ENCODE data around the gene MPEG1. TPM values are rescaled to one million over a fixed set of nuclear protein-coding genes. Genes with fewer than 3 reads are reported as not detected.

Gene MPEG1
- total and polyA plus RNA-seq, 4 donors: 3.2 to 27.2 (median 16.9) TPM

DNA sequence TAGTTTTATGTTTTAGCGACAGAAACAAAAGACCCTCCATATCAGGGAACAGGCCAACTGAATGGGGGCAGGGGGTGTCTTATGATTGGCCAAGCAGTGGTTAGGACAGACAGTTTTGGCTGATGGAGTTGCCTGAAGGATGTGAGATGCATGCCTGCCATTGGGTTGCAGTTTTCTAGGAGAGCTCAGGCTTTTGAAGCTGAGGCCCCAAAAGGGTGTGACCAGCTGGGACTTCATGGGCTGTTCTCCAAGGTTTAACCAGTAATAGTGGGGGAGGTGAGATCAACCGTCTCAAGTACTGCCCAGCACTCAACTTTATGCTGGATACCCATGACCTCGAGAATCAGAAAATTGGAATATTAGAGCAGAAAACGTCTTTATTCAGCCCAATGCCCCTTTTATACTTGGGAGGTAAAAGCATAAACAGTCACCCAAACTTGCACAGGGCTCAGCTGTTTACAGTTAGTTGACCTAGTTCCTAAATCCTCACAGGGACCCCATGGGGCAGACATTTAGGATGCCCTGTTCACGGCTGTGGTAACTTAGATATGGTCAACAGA lies 27.3 kb downstream of the MPEG1 start:
- H3K9ac ChIP-seq (ENCODE audit: low read depth in 1 of 2, low read length in 2 of 2): no peak overlapping the region
- peaks cover 18 to 76% (median 53%) of the 10 kb centered on the region in 4 donors for H3K4me1 ChIP-seq (ENCODE audit: control insufficient read depth in 4 of 4, insufficient read depth in 4 of 4, low read length in 3 of 4)
- no peak for DNase-seq (ENCODE audit: low spot score)
- peaks cover 6 to 24% (median 13%) of the 10 kb centered on the region in 4 donors for H3K36me3 ChIP-seq (ENCODE audit: control insufficient read depth in 4 of 4, insufficient read depth in 3 of 4, low read depth in 1 of 4, low read length in 3 of 4)
- no peak overlapping the region for H3K4me3 ChIP-seq (ENCODE audit: low read depth in 1 of 3, low read length in 3 of 3)
- no peaks in the 10 kb centered on the region for H3K27me3 ChIP-seq (ENCODE audit: control insufficient read depth in 4 of 4, insufficient read depth in 4 of 4, low read length in 3 of 4)
- no peaks in the 10 kb centered on the region for H3K9me3 ChIP-seq (ENCODE audit: control insufficient read depth in 4 of 4, low read length in 3 of 4)
- peak overlapping the region; percentile 28 to 42 for H3K27ac ChIP-seq (ENCODE audit: low read depth in 1 of 2, low read length in 2 of 2)
- TF ChIP-seq TAF1 (conservative IDR thresholded peaks at IDR 0.05) (no peak), EGR1 (IDR thresholded peaks at IDR 0.05; ENCODE audit: low read depth in 2 of 2) (no peak), NR2F2 (IDR thresholded peaks at IDR 0.05) (no peak), JUND (IDR thresholded peaks at IDR 0.05) (no peak), REST (IDR thresholded peaks at IDR 0.05) (no peak), GABPA (IDR thresholded peaks at IDR 0.05 in 1 of 2, conservative IDR thresholded peaks at IDR 0.05 in 1 of 2) (no peak), HNF4A (conservative IDR thresholded peaks at IDR 0.05) (no peak), HNF4G (IDR thresholded peaks at IDR 0.05) (no peak), FOXA2 (IDR thresholded peaks at IDR 0.05) (no peak), RAD21 (IDR thresholded peaks at IDR 0.05) (no peak), FOXA1 (IDR thresholded peaks at IDR 0.05) (no peak), SP1 (IDR thresholded peaks at IDR 0.05) (no peak), YY1 (IDR thresholded peaks at IDR 0.05) (no peak)
- TF ChIP-seq, protein P1, sequence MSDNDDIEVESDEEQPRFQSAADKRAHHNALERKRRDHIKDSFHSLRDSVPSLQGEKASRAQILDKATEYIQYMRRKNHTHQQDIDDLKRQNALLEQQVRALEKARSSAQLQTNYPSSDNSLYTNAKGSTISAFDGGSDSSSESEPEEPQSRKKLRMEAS (IDR thresholded peaks at IDR 0.05): no peak
- TF ChIP-seq, protein P2, sequence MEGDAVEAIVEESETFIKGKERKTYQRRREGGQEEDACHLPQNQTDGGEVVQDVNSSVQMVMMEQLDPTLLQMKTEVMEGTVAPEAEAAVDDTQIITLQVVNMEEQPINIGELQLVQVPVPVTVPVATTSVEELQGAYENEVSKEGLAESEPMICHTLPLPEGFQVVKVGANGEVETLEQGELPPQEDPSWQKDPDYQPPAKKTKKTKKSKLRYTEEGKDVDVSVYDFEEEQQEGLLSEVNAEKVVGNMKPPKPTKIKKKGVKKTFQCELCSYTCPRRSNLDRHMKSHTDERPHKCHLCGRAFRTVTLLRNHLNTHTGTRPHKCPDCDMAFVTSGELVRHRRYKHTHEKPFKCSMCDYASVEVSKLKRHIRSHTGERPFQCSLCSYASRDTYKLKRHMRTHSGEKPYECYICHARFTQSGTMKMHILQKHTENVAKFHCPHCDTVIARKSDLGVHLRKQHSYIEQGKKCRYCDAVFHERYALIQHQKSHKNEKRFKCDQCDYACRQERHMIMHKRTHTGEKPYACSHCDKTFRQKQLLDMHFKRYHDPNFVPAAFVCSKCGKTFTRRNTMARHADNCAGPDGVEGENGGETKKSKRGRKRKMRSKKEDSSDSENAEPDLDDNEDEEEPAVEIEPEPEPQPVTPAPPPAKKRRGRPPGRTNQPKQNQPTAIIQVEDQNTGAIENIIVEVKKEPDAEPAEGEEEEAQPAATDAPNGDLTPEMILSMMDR (IDR thresholded peaks at IDR 0.05; ENCODE audit: low read depth, low read length, missing input control): no peak
- TF ChIP-seq, protein P3, sequence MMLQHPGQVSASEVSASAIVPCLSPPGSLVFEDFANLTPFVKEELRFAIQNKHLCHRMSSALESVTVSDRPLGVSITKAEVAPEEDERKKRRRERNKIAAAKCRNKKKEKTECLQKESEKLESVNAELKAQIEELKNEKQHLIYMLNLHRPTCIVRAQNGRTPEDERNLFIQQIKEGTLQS (IDR thresholded peaks at IDR 0.05): no peak
- TF ChIP-seq, protein P4, sequence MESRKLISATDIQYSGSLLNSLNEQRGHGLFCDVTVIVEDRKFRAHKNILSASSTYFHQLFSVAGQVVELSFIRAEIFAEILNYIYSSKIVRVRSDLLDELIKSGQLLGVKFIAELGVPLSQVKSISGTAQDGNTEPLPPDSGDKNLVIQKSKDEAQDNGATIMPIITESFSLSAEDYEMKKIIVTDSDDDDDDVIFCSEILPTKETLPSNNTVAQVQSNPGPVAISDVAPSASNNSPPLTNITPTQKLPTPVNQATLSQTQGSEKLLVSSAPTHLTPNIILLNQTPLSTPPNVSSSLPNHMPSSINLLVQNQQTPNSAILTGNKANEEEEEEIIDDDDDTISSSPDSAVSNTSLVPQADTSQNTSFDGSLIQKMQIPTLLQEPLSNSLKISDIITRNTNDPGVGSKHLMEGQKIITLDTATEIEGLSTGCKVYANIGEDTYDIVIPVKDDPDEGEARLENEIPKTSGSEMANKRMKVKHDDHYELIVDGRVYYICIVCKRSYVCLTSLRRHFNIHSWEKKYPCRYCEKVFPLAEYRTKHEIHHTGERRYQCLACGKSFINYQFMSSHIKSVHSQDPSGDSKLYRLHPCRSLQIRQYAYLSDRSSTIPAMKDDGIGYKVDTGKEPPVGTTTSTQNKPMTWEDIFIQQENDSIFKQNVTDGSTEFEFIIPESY (IDR thresholded peaks at IDR 0.05): no peak
- WGBS: 75% methylated on average over 5 of the region's 5 CpGs

All from liver (tissue), 9 donors.